Stomach smooth muscle (tissue), 2 donors: ENCODE data around the gene FRMD4A.
A peak's percentile ranks its signal among the peaks of the same experiment; 100 is the strongest.

Experiments used
- H3K27ac ChIP-seq: one replicate; pipeline ENCODE4 v1.7.0; 2013; ENCODE audit warnings: mild to moderate bottlenecking, low read length, inconsistent platforms
- H3K27me3 ChIP-seq, 2 donors: one replicate each; pipeline ENCODE4 v1.7.0; 2013; ENCODE audit warnings: low read length in 2 of 2; ENCODE audit not compliant: insufficient read depth in 2 of 2, control insufficient read depth in 1 of 2
- H3K36me3 ChIP-seq, 2 donors: one replicate each; pipeline ENCODE4 v1.7.0; 2013; ENCODE audit warnings: low read length in 2 of 2; ENCODE audit not compliant: control insufficient read depth in 2 of 2, insufficient read depth in 2 of 2
- H3K4me1 ChIP-seq: one replicate; pipeline ENCODE4 v1.7.0; 2013; ENCODE audit warnings: low read length; ENCODE audit not compliant: control insufficient read depth, insufficient read depth
- H3K4me3 ChIP-seq, 2 donors: one replicate each; pipeline ENCODE4 v1.7.0; 2013; ENCODE audit warnings: low read length in 2 of 2
- H3K9ac ChIP-seq, 2 donors: one replicate each; pipeline ENCODE4 v1.7.0; 2013; ENCODE audit warnings: low read length in 2 of 2, mild to moderate bottlenecking in 1 of 2
- H3K9me3 ChIP-seq, 2 donors: one replicate each; pipeline ENCODE4 v1.7.0; 2013; ENCODE audit warnings: low read length in 2 of 2; ENCODE audit not compliant: control insufficient read depth in 2 of 2
- donor health status: healthy.
- donor health status: Pancreatic carcinoma.

The FRMD4A gene

GRCh38 chr10:14173391-14173705 is 157.4 kb downstream of the FRMD4A start:
- Histone ChIP-seq H3K9ac (peak overlapping the region; percentile 7 to 46), H3K36me3 (no peaks in the 10 kb centered on the region), H3K9me3 (no peaks in the 10 kb centered on the region), H3K4me3 (peak overlapping the region; percentile 81 to 87), H3K27ac (no peak overlapping the region), H3K27me3 (peaks cover 0 to 2% of the 10 kb centered on the region in 2 donors), H3K4me1 (peaks cover 11% of the 10 kb centered on the region)

- H3K27ac ChIP-seq: no peak overlapping the region
These were observed 158.3 kb downstream of the FRMD4A start for GRCh38 chr10:14172336-14172950.

GRCh38 chr10:14171336-14171735 is 159.4 kb downstream of the FRMD4A start:
- no peaks in the 10 kb centered on the region for H3K9me3 ChIP-seq
- no peaks in the 10 kb centered on the region for H3K36me3 ChIP-seq
- H3K27me3 ChIP-seq: peaks cover 0 to 4% of the 10 kb centered on the region in 2 donors
- peaks cover 11% of the 10 kb centered on the region for H3K4me1 ChIP-seq
- H3K4me3 ChIP-seq: no peak overlapping the region
- H3K27ac ChIP-seq: no peak overlapping the region
- no peak overlapping the region for H3K9ac ChIP-seq

More at GRCh38 chr10:14172336-14172950, 158.3 kb downstream of the FRMD4A start:
- Histone ChIP-seq H3K36me3 (no peaks in the 10 kb centered on the region), H3K4me3 (no peak overlapping the region), H3K9ac (no peak overlapping the region), H3K4me1 (peaks cover 11% of the 10 kb centered on the region), H3K27me3 (peaks cover 0 to 3% of the 10 kb centered on the region in 2 donors), H3K9me3 (no peaks in the 10 kb centered on the region)

GRCh38 chr10:14163377-14164086 is 167.2 kb downstream of the FRMD4A start:
- Histone ChIP-seq H3K27me3 (peaks cover 0 to 4% of the 10 kb centered on the region in 2 donors), H3K4me3 (peak overlapping the region; percentile 3 to 23), H3K9me3 (no peaks in the 10 kb centered on the region), H3K27ac (no peak overlapping the region), H3K4me1 (no peaks in the 10 kb centered on the region), H3K36me3 (no peaks in the 10 kb centered on the region), H3K9ac (no peak overlapping the region)

GRCh38 chr10:14162629-14163344 is 167.9 kb downstream of the FRMD4A start:
- no peak overlapping the region for H3K9ac ChIP-seq
- peak overlapping the region in 1 of 2 donors; percentile 16 for H3K4me3 ChIP-seq
- no peaks in the 10 kb centered on the region for H3K9me3 ChIP-seq
- H3K36me3 ChIP-seq: no peaks in the 10 kb centered on the region
- H3K4me1 ChIP-seq: no peaks in the 10 kb centered on the region
- H3K27me3 ChIP-seq: peaks cover 0 to 4% of the 10 kb centered on the region in 2 donors
- H3K27ac ChIP-seq: no peak overlapping the region

- H3K9ac ChIP-seq: no peak overlapping the region
- no peak overlapping the region for H3K27ac ChIP-seq
- H3K9me3 ChIP-seq: no peaks in the 10 kb centered on the region
- no peaks in the 10 kb centered on the region for H3K36me3 ChIP-seq
- H3K27me3 ChIP-seq: peaks cover 0 to 2% of the 10 kb centered on the region in 2 donors
- no peak overlapping the region for H3K4me3 ChIP-seq
- H3K4me1 ChIP-seq: no peaks in the 10 kb centered on the region
These were observed 168.7 kb downstream of the FRMD4A start for GRCh38 chr10:14162061-14162460.

GRCh38 chr10:14160299-14160698 is 170.4 kb downstream of the FRMD4A start:
- no peaks in the 10 kb centered on the region for H3K36me3 ChIP-seq
- H3K27me3 ChIP-seq: peaks cover 0 to 2% of the 10 kb centered on the region in 2 donors

GRCh38 chr10:14158575-14158974 is 172.1 kb downstream of the FRMD4A start:
- H3K4me3 ChIP-seq: no peak overlapping the region
- no peak overlapping the region for H3K9ac ChIP-seq
- no peak overlapping the region for H3K27ac ChIP-seq
- no peaks in the 10 kb centered on the region for H3K27me3 ChIP-seq
- no peaks in the 10 kb centered on the region for H3K36me3 ChIP-seq
- no peaks in the 10 kb centered on the region for H3K9me3 ChIP-seq
- no peaks in the 10 kb centered on the region for H3K4me1 ChIP-seq

More at GRCh38 chr10:14160299-14160698, 170.4 kb downstream of the FRMD4A start:
- H3K9ac ChIP-seq: no peak overlapping the region
- H3K4me1 ChIP-seq: no peaks in the 10 kb centered on the region
- H3K4me3 ChIP-seq: no peak overlapping the region
- H3K9me3 ChIP-seq: no peaks in the 10 kb centered on the region
- H3K27ac ChIP-seq: no peak overlapping the region

GRCh38 chr10:14156104-14156503 is 174.6 kb downstream of the FRMD4A start:
- no peaks in the 10 kb centered on the region for H3K9me3 ChIP-seq
- no peaks in the 10 kb centered on the region for H3K27me3 ChIP-seq
- H3K4me1 ChIP-seq: no peaks in the 10 kb centered on the region
- no peak overlapping the region for H3K27ac ChIP-seq
- no peak overlapping the region for H3K4me3 ChIP-seq
- no peaks in the 10 kb centered on the region for H3K36me3 ChIP-seq
- H3K9ac ChIP-seq: no peak overlapping the region

- Histone ChIP-seq H3K36me3 (no peaks in the 10 kb centered on the region), H3K27ac (no peak overlapping the region), H3K4me3 (peak overlapping the region in 1 of 2 donors; percentile 22), H3K4me1 (no peaks in the 10 kb centered on the region), H3K27me3 (no peaks in the 10 kb centered on the region), H3K9me3 (no peaks in the 10 kb centered on the region), H3K9ac (no peak overlapping the region)
These were observed 177.1 kb downstream of the FRMD4A start for GRCh38 chr10:14153570-14154055.
